Measurements from ENCODE around the gene ZNF385B. TPM values are rescaled to one million over a fixed set of nuclear protein-coding genes. Genes with fewer than 3 reads are reported as not detected.
"Not testable (repeated sequence)": the region's sequence is repeated elsewhere in the genome, so short reads cannot be mapped to it uniquely, and the experiment has no call there.

The ZNF385B gene
- total RNA-seq, 1 experiment from 2014 or later: not detected

DNA sequence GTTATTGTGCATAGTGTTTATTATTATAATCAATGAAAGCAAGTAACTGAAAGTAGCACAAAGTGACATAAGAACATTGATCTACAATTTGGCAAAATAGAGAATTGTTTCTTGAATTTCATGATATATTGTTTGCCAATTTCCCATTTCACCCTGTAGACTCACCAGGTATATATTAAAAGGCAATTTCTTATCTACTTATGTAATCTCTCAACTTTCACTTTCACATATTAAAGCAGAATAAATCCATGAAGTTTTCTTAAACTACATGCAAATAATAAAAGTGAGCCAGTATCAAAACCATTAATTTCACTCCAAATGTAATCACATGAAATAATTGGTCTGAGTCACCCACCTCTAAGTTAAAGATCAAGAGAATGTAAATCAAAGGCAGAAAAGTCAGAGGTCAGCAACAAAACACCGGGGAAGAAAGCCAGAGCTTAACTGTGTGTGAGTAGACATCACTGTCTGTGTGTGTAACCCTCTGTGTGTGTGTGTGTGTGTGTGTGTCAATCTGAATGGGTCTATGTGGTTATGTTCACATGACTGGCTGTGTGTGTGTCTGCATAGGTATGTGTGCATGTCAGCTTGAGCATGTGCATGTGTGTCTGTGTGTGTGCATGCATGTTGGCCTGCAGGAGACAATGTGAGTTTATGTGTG is 44.1 kb downstream of the ZNF385B start:
- no peak for DNase-seq (ENCODE audit: low read depth, low spot score)
- in situ Hi-C loops (cut with HindIII; ENCODE audit: low pct_unique_long_range_greater_than_20kb, low sequenced_read_pairs): no loop called here

DNA sequence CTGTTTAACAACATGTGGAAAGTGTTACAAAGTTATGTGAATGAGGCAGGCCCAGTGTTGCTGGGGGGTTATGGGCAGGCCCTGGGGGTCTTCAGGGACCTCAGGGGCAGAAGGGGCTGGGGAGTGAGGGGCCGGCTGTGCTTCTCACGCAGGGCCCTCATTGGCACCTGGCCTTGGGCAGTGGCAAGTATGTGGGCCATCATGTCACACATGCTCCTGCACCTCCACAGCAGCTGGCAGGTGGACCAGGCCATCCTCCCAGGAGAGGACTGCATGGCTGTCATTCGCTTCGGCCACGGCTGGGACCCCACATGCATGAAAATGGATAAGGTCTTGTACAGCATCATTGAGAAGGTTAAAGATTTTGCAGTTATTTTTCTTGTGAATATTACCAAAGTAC is 47.4 kb downstream of the ZNF385B start:
- in situ Hi-C loops (cut with HindIII; ENCODE audit: low pct_unique_long_range_greater_than_20kb, low sequenced_read_pairs): no loop called here
- DNase-seq (ENCODE audit: low read depth, low spot score): no peak

DNA sequence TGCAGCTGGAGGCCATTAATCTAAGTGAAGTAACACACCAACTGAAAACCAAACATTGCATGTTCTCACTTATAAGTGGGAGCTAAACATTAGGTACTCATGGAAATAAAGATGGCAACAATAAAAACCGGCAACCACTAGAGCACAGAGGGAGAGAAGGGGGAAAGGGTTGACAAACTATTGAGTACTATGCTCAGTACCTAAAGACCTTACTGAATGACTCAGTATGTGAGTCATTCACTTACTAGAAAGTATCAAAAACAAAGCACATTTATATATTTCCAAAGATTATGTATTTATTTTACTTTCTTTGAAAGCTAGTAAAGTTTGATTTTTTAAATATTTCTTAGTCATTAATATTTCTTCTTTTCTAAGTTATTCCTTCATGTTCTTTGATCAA is 48.9 kb downstream of the ZNF385B start:
- no peak for DNase-seq (ENCODE audit: low read depth, low spot score)
- in situ Hi-C loops (cut with HindIII; ENCODE audit: low pct_unique_long_range_greater_than_20kb, low sequenced_read_pairs): no loop called here

GRCh38 chr2:179811042-179811441 is 50.4 kb downstream of the ZNF385B start:
- in situ Hi-C loops (cut with HindIII; ENCODE audit: low pct_unique_long_range_greater_than_20kb, low sequenced_read_pairs): no loop called here

DNA sequence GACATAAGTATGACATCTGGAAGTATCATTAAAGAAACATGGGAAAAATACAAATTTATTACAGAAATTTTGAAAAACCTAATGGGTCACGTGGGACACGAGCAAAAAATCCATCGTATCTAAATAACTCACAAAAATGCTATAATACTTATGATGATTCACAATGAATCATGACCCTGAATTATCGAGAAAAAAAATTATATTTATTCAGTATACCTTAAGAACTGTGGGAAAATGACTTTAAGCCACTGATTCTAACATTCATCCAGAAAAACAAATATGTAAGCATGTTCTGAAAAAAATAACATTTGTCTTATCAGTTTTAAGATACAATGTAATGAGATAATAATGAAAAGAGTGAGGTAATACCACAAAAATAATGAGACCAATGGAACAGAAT is 51.8 kb downstream of the ZNF385B start:
- in situ Hi-C loops (cut with HindIII; ENCODE audit: low pct_unique_long_range_greater_than_20kb, low sequenced_read_pairs): no loop called here
- DNase-seq (ENCODE audit: low read depth, low spot score): no peak

More at GRCh38 chr2:179811042-179811441, 50.4 kb downstream of the ZNF385B start:
- no peak for DNase-seq (ENCODE audit: low read depth, low spot score)

GRCh38 chr2:179805001-179805400 is 56.4 kb downstream of the ZNF385B start:
- in situ Hi-C loops (cut with HindIII; ENCODE audit: low pct_unique_long_range_greater_than_20kb, low sequenced_read_pairs): no loop called here
- no peak for DNase-seq (ENCODE audit: low read depth, low spot score)

- DNase-seq (ENCODE audit: low read depth, low spot score): no peak
- in situ Hi-C loops (cut with HindIII; ENCODE audit: low pct_unique_long_range_greater_than_20kb, low sequenced_read_pairs): no loop called here
These were observed 57.2 kb downstream of the ZNF385B start for GRCh38 chr2:179804206-179804605.

GRCh38 chr2:179802051-179802882 is 59.1 kb downstream of the ZNF385B start:
- in situ Hi-C loops (cut with HindIII; ENCODE audit: low pct_unique_long_range_greater_than_20kb, low sequenced_read_pairs): no loop called here
- no peak for DNase-seq (ENCODE audit: low read depth, low spot score)

DNA sequence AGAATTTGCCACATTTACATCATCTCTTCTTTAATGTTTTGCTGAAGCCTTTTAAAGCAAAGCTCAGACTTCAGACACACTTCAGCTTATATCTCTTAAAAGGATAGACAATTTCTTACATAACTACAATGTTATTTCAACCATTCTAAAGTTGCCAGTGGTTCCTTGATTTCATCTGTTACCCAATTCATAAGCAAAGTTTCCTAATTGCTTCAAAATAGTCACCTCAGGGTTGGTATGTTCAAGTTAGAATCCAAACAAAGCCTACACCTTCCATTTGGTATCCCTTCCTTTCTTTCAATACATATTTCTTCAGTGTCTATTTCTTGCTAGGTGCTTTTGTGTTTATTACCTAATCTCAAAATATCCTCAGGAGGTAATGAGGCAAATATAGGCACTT is 60.6 kb downstream of the ZNF385B start:
- in situ Hi-C loops (cut with HindIII; ENCODE audit: low pct_unique_long_range_greater_than_20kb, low sequenced_read_pairs): no loop called here
- DNase-seq (ENCODE audit: low read depth, low spot score): no peak

GRCh38 chr2:179796213-179797007 is 65.0 kb downstream of the ZNF385B start:
- in situ Hi-C loops (cut with HindIII; ENCODE audit: low pct_unique_long_range_greater_than_20kb, low sequenced_read_pairs): no loop called here
- DNase-seq (ENCODE audit: low read depth, low spot score): no peak

GRCh38 chr2:179793902-179794301 is 67.5 kb downstream of the ZNF385B start:
- DNase-seq (ENCODE audit: low read depth, low spot score): no peak
- in situ Hi-C loops (cut with HindIII; ENCODE audit: low pct_unique_long_range_greater_than_20kb, low sequenced_read_pairs): no loop called here

DNA sequence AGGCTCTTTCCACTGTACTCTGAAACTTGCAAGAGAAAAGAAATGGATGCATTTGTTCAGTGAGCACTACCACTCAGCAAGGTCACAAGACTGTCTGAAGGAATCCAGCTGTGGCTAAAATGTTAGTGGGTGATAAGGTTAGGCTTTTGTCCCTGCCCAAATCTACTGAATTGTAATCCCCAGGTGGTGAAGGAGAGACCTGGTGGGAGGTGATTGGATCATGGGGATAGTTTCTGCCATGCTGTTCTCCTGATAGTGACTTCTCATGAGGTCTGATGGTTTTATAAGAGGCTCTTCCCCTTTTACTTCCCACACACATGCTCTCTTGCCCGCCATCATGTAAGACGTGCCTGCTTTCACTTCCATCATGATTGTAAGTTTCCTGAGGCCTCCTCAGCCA is 68.2 kb downstream of the ZNF385B start:
- in situ Hi-C loops (cut with HindIII; ENCODE audit: low pct_unique_long_range_greater_than_20kb, low sequenced_read_pairs): no loop called here
- no peak for DNase-seq (ENCODE audit: low read depth, low spot score)

DNA sequence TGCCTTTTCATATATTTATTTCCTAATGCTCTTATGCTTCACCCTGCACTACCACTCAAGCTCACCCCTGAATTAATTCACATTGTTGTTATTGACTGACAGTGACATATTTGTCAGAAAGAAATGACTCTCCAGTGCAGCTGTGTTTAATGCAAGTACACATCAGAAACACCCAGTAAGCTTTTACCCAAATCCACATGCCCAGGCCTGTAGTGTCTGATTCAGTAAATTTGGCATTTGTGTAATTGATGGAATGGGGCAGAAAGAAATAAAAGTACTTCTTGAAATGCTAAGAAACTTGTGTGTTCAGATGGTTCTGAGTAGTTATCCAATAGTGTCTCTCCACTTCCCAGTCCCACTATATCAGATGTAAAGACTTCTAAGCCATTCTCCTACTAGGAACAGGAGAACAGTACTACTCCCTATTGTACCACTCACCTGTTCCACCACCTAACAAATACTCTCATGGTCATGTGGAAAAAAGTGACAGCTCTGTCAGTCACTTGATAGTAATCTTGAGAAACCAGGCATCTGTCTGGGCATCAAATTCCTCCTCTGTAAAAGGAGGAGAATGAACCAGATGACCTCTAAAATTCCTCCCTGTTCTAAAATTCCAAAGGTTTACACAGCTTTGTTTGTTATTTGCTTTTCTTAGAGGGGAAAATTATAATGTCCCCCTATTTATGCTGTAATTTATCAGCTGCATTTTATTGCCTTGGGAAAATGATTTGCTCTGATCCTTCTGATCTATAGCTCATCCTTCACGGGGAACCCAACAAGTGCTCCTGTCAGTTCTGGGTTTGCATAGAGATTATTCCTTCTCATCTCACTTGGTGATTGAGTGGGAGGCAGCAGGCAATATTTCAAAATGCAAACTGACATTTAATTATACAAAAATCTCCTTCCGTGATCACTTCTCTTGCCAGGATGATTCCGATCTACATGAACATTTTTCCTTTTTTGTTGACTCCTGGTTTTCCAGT is 70.9 kb downstream of the ZNF385B start:
- DNase-seq (ENCODE audit: low read depth, low spot score): no peak
- in situ Hi-C loops (cut with HindIII; ENCODE audit: low pct_unique_long_range_greater_than_20kb, low sequenced_read_pairs): no loop called here

GRCh38 chr2:179788104-179788503 is 73.3 kb downstream of the ZNF385B start:
- no peak for DNase-seq (ENCODE audit: low read depth, low spot score)
- in situ Hi-C loops (cut with HindIII; ENCODE audit: low pct_unique_long_range_greater_than_20kb, low sequenced_read_pairs): no loop called here

DNA sequence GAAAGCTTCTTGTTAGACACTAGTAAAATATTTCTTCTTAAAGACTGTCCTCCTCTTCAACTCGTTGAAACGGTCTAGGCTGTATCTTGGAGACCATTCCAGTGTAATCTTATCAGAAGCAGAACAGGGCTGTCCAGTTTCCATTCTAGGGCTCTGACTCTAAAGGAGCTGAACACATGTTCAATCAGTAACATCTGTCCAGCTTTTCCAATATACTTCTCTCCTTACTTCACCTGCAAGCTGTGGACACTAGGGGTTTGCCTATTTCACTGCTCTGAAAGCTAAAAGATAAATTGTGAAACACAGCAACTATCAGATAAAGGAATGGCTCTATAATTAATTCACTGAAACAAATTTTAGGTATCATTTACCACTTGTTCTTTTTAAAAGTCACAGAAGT is 73.8 kb downstream of the ZNF385B start:
- in situ Hi-C loops (cut with HindIII; ENCODE audit: low pct_unique_long_range_greater_than_20kb, low sequenced_read_pairs): no loop called here
- no peak for DNase-seq (ENCODE audit: low read depth, low spot score)

DNA sequence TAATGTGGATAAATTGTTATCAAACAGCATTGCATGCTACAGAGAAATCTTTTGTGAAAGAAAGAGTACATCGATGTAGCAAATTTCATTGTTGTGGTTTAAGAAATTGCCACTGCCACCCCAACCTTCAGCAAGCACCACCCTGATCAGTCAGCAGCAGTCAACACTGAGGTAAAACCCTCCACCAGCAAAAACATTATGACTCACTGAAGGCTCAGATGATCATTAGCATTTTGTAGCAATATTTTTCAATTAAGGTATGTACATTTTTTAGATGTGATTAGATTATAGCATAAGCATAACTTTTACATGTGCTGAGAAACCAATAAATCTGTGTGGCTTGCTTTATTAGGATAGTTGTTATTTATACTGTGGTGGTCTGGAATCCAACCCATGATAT is 75.5 kb downstream of the ZNF385B start:
- in situ Hi-C loops (cut with HindIII; ENCODE audit: low pct_unique_long_range_greater_than_20kb, low sequenced_read_pairs): no loop called here
- no peak for DNase-seq (ENCODE audit: low read depth, low spot score)

GRCh38 chr2:179782346-179782745 is 79.1 kb downstream of the ZNF385B start:
- in situ Hi-C loops (cut with HindIII; ENCODE audit: low pct_unique_long_range_greater_than_20kb, low sequenced_read_pairs): not testable (repeated sequence)

More at GRCh38 chr2:179782346-179782745, 79.1 kb downstream of the ZNF385B start:
- DNase-seq (ENCODE audit: low read depth, low spot score): not testable (repeated sequence)

Measured in SK-MEL-5 (cell line).